Measurements from ENCODE around the gene DEDD.

DEDD gene

GRCh38 chr1:161132410-161133219 lies at the start of gene DEDD:
Gene DEDD (minus strand): TSS chr1:161132667. CDS start chr1:161124462, 8,205 bp downstream.
- H3K36me3 ChIP-seq (ENCODE audit: insufficient read depth, low read length) = peaks cover 16% of the 10 kb centered on the region
- H3K9me3 ChIP-seq (ENCODE audit: control insufficient read depth, insufficient read depth, low read length) = no peaks in the 10 kb centered on the region
- peak within 1 kb of the TSS; percentile 76 for H3K9ac ChIP-seq (ENCODE audit: low read depth, low read length)
- H3K4me1 ChIP-seq (ENCODE audit: insufficient read depth, low read length) = peaks cover 8% of the 10 kb centered on the region; the same call in 1 of the 2 replicates

- Histone ChIP-seq H3K9ac (ENCODE audit: low read depth, low read length) (no peak overlapping the region), H3K36me3 (ENCODE audit: insufficient read depth, low read length) (no peaks in the 10 kb centered on the region), H3K4me1 (ENCODE audit: insufficient read depth, low read length) (peaks cover 10% of the 10 kb centered on the region; the same call in 1 of the 2 replicates), H3K9me3 (ENCODE audit: control insufficient read depth, insufficient read depth, low read length) (no peaks in the 10 kb centered on the region)
These were observed 49.7 kb upstream of the DEDD start for GRCh38 chr1:161182214-161182613.

- no peaks in the 10 kb centered on the region for H3K36me3 ChIP-seq (ENCODE audit: insufficient read depth, low read length)
- peaks cover 10% of the 10 kb centered on the region; the same call in 1 of the 2 replicates for H3K4me1 ChIP-seq (ENCODE audit: insufficient read depth, low read length)
- no peaks in the 10 kb centered on the region for H3K9me3 ChIP-seq (ENCODE audit: control insufficient read depth, insufficient read depth, low read length)
- H3K9ac ChIP-seq (ENCODE audit: low read depth, low read length) = no peak overlapping the region
These were observed 48.2 kb upstream of the DEDD start for GRCh38 chr1:161180639-161181038.

GRCh38 chr1:161179698-161180097 lies 47.2 kb upstream of the DEDD start:
- no peaks in the 10 kb centered on the region for H3K36me3 ChIP-seq (ENCODE audit: insufficient read depth, low read length)
- H3K9me3 ChIP-seq (ENCODE audit: control insufficient read depth, insufficient read depth, low read length) = no peaks in the 10 kb centered on the region
- H3K9ac ChIP-seq (ENCODE audit: low read depth, low read length) = no peak overlapping the region
- peaks cover 7% of the 10 kb centered on the region; the same call in 1 of the 2 replicates for H3K4me1 ChIP-seq (ENCODE audit: insufficient read depth, low read length)

- Histone ChIP-seq H3K36me3 (ENCODE audit: insufficient read depth, low read length) (no peaks in the 10 kb centered on the region; the same call in 1 of the 2 replicates), H3K9ac (ENCODE audit: low read depth, low read length) (peak overlapping the region; percentile 65; the same call in 1 of the 2 replicates), H3K9me3 (ENCODE audit: control insufficient read depth, insufficient read depth, low read length) (no peaks in the 10 kb centered on the region), H3K4me1 (ENCODE audit: insufficient read depth, low read length) (peaks cover 7% of the 10 kb centered on the region; the same call in 1 of the 2 replicates)
These were observed 45.4 kb upstream of the DEDD start for GRCh38 chr1:161177936-161178244.

GRCh38 chr1:161177112-161177935 lies 44.9 kb upstream of the DEDD start, which contains the start of gene B4GALT3:
Gene B4GALT3 (minus strand): TSS chr1:161177507. CDS start chr1:161176060, 1,447 bp downstream.
- Histone ChIP-seq H3K9ac (ENCODE audit: low read depth, low read length) (peak within 1 kb of the TSS; percentile 65), H3K36me3 (ENCODE audit: insufficient read depth, low read length) (no peaks in the 10 kb centered on the region; the same call in 1 of the 2 replicates), H3K4me1 (ENCODE audit: insufficient read depth, low read length) (peaks cover 7% of the 10 kb centered on the region; the same call in 1 of the 2 replicates), H3K9me3 (ENCODE audit: control insufficient read depth, insufficient read depth, low read length) (no peaks in the 10 kb centered on the region)

GRCh38 chr1:161176468-161177111 lies 44.1 kb upstream of the DEDD start:
- Histone ChIP-seq H3K4me1 (ENCODE audit: insufficient read depth, low read length) (peaks cover 7% of the 10 kb centered on the region; the same call in 1 of the 2 replicates), H3K9ac (ENCODE audit: low read depth, low read length) (peak overlapping the region; percentile 65), H3K36me3 (ENCODE audit: insufficient read depth, low read length) (peaks cover 5% of the 10 kb centered on the region), H3K9me3 (ENCODE audit: control insufficient read depth, insufficient read depth, low read length) (no peaks in the 10 kb centered on the region)

- Histone ChIP-seq H3K9ac (ENCODE audit: low read depth, low read length) (no peak overlapping the region), H3K4me1 (ENCODE audit: insufficient read depth, low read length) (peaks cover 7% of the 10 kb centered on the region; the same call in 1 of the 2 replicates), H3K9me3 (ENCODE audit: control insufficient read depth, insufficient read depth, low read length) (no peaks in the 10 kb centered on the region), H3K36me3 (ENCODE audit: insufficient read depth, low read length) (peaks cover 9% of the 10 kb centered on the region)
These were observed 43.4 kb upstream of the DEDD start for GRCh38 chr1:161175771-161176453.

- peaks cover 7% of the 10 kb centered on the region; the same call in 1 of the 2 replicates for H3K4me1 ChIP-seq (ENCODE audit: insufficient read depth, low read length)
- H3K36me3 ChIP-seq (ENCODE audit: insufficient read depth, low read length) = peaks cover 10% of the 10 kb centered on the region
- H3K9ac ChIP-seq (ENCODE audit: low read depth, low read length) = no peak overlapping the region
- H3K9me3 ChIP-seq (ENCODE audit: control insufficient read depth, insufficient read depth, low read length) = no peaks in the 10 kb centered on the region
These were observed 42.4 kb upstream of the DEDD start for GRCh38 chr1:161174911-161175310.

GRCh38 chr1:161173711-161174110 lies 41.2 kb upstream of the DEDD start:
- Histone ChIP-seq H3K9ac (ENCODE audit: low read depth, low read length) (no peak overlapping the region), H3K4me1 (ENCODE audit: insufficient read depth, low read length) (peaks cover 7% of the 10 kb centered on the region; the same call in 1 of the 2 replicates), H3K9me3 (ENCODE audit: control insufficient read depth, insufficient read depth, low read length) (no peaks in the 10 kb centered on the region), H3K36me3 (ENCODE audit: insufficient read depth, low read length) (peaks cover 10% of the 10 kb centered on the region)

- H3K36me3 ChIP-seq (ENCODE audit: insufficient read depth, low read length) = peaks cover 10% of the 10 kb centered on the region
- H3K9ac ChIP-seq (ENCODE audit: low read depth, low read length) = no peak overlapping the region
- peaks cover under 1% of the 10 kb centered on the region; the same call in 1 of the 2 replicates for H3K4me1 ChIP-seq (ENCODE audit: insufficient read depth, low read length)
- no peaks in the 10 kb centered on the region for H3K9me3 ChIP-seq (ENCODE audit: control insufficient read depth, insufficient read depth, low read length)
These were observed 40.4 kb upstream of the DEDD start for GRCh38 chr1:161172776-161173376.

GRCh38 chr1:161172349-161172748 lies 39.9 kb upstream of the DEDD start:
- Histone ChIP-seq H3K4me1 (ENCODE audit: insufficient read depth, low read length) (no peaks in the 10 kb centered on the region), H3K36me3 (ENCODE audit: insufficient read depth, low read length) (peaks cover 10% of the 10 kb centered on the region), H3K9me3 (ENCODE audit: control insufficient read depth, insufficient read depth, low read length) (no peaks in the 10 kb centered on the region), H3K9ac (ENCODE audit: low read depth, low read length) (no peak overlapping the region)

GRCh38 chr1:161171696-161172095 lies 39.2 kb upstream of the DEDD start:
- H3K9me3 ChIP-seq (ENCODE audit: control insufficient read depth, insufficient read depth, low read length) = no peaks in the 10 kb centered on the region
- H3K9ac ChIP-seq (ENCODE audit: low read depth, low read length) = no peak overlapping the region
- no peaks in the 10 kb centered on the region for H3K4me1 ChIP-seq (ENCODE audit: insufficient read depth, low read length)
- peaks cover 10% of the 10 kb centered on the region for H3K36me3 ChIP-seq (ENCODE audit: insufficient read depth, low read length)
